Fibroblast of lung (primary cell): ENCODE data around the gene PKN1.

ENCODE experiments used
- EZH2 ChIP-seq: IDR thresholded peaks from 2 replicates; pipeline ENCODE4 v1.5.1; 2012; ENCODE audit warnings: low read length, control low read depth, mild to moderate bottlenecking; ENCODE audit errors: missing control alignments
- TF ChIP-seq, protein P1 (sequence below), 2 donors: IDR thresholded peaks in 1 of 2; conservative IDR thresholded peaks in 1 of 2; 1 replicate in 1 of 2; 2 replicates in 1 of 2; pipeline ENCODE4 v1.5.1; 2011 to 2012; ENCODE audit warnings: low read length in 2 of 2, control low read depth in 1 of 2, inconsistent platforms in 1 of 2, low read depth in 1 of 2, mild to moderate bottlenecking in 1 of 2

DNA sequence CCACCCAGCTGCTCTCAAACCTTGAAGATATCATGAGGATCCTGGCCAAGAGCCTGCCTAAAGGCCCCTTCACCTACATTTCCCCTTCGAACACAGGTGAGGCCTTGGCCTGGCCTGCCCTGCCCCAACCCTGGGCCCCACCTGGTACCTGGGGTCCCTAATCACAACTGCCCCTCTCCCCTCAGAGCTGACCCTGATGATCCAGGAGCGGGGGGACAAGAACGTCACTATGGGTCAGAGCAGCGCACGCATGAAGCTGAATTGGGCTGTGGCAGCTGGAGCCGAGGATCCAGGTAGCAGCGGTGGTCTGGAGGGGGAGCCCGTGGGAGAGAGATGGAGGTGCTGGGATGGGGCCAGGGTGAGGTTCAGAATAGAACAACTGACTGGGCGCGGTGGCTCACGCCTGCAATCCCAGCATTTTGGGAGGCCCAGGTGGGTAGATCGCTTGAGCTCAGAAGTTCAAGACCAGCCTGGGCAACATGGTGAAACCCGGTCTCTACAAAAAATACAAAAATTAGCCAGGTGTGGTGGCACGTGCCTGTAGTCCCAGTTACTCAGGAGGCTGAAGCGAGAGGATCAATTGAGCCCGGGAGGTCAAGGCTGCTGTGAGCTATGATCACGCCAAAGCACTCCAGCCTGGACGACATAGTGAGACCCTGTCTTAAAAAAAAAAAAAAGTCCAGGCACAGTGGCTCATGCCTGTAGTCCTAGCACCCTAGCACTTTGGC, 31.5 kb upstream of the PKN1 start:
- TF ChIP-seq, protein P1, sequence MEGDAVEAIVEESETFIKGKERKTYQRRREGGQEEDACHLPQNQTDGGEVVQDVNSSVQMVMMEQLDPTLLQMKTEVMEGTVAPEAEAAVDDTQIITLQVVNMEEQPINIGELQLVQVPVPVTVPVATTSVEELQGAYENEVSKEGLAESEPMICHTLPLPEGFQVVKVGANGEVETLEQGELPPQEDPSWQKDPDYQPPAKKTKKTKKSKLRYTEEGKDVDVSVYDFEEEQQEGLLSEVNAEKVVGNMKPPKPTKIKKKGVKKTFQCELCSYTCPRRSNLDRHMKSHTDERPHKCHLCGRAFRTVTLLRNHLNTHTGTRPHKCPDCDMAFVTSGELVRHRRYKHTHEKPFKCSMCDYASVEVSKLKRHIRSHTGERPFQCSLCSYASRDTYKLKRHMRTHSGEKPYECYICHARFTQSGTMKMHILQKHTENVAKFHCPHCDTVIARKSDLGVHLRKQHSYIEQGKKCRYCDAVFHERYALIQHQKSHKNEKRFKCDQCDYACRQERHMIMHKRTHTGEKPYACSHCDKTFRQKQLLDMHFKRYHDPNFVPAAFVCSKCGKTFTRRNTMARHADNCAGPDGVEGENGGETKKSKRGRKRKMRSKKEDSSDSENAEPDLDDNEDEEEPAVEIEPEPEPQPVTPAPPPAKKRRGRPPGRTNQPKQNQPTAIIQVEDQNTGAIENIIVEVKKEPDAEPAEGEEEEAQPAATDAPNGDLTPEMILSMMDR (conservative IDR thresholded peaks at IDR 0.05 in 1 of 2, IDR thresholded peaks at IDR 0.05 in 1 of 2; ENCODE audit: low read depth in 1 of 2, low read length in 2 of 2) = no peak
- no peak for TF ChIP-seq EZH2
